Vagina (tissue), 2 donors: ENCODE measurements around the gene APBA1.

Source experiments
- CTCF ChIP-seq, 3 experiments: fragments of 450-650 bp in 2 of 3; fragments of 200-600 bp in 1 of 3; sonication (generic) in 1 of 3; IDR thresholded peaks; one replicate each; pipeline ENCODE4 v1.5.1; 2017 to 2019; ENCODE audit warnings: antibody characterized with exemption in 3 of 3, mild to moderate bottlenecking in 2 of 3, moderate library complexity in 2 of 3
- POLR2AphosphoS5 ChIP-seq, 2 donors: sonication (generic); formaldehyde crosslinking; IDR thresholded peaks; one replicate each; pipeline ENCODE4 v1.9.0; 2017; ENCODE audit warnings: antibody characterized with exemption in 2 of 2, mild to moderate bottlenecking in 2 of 2, low read depth in 1 of 2; ENCODE audit not compliant: insufficient read depth in 1 of 2

GRCh38 chr9:69655065-69655464, 17.1 kb downstream of the APBA1 start:
- TF ChIP-seq CTCF (IDR thresholded peaks at IDR 0.05) (no peak), POLR2AphosphoS5 (IDR thresholded peaks at IDR 0.05; ENCODE audit: insufficient read depth in 1 of 2, low read depth in 1 of 2) (no peak)
